ENCODE measurements around the gene TDRD10.
"Not testable (repeated sequence)": the region's sequence is repeated elsewhere in the genome, so short reads cannot be mapped to it uniquely, and the experiment has no call there.

The TDRD10 gene

GRCh38 chr1:154478639-154479038 is 23.4 kb upstream of the TDRD10 start:
- DNase-seq (ENCODE audit: low spot score), result peak; percentile 55
- in situ Hi-C loops (cut with MboI; ENCODE audit: low sequenced_read_pairs, unreplicated experiment), result no loop called here

GRCh38 chr1:154479764-154480421 is 22.1 kb upstream of the TDRD10 start:
- in situ Hi-C loops (cut with MboI; ENCODE audit: low sequenced_read_pairs, unreplicated experiment), result loop anchor here (5.0 kb wide), 1 partner anchor 62 kb away; no protein-coding TSS in a partner anchor
- peak; percentile 78 for DNase-seq (ENCODE audit: low spot score)
- peak; percentile 76 for TF ChIP-seq CTCF (IDR thresholded peaks at IDR 0.05; ENCODE audit: borderline replicate concordance, control extremely low read depth, extremely low read depth, insufficient read depth, missing control alignments)

More at GRCh38 chr1:154478639-154479038, 23.4 kb upstream of the TDRD10 start:
- TF ChIP-seq CTCF (IDR thresholded peaks at IDR 0.05; ENCODE audit: borderline replicate concordance, control extremely low read depth, extremely low read depth, insufficient read depth, missing control alignments), result peak; percentile 14

- in situ Hi-C loops (cut with MboI; ENCODE audit: low sequenced_read_pairs, unreplicated experiment), result loop anchor here (5.0 kb wide), 1 partner anchor 61 kb away; no protein-coding TSS in a partner anchor
- TF ChIP-seq CTCF (IDR thresholded peaks at IDR 0.05; ENCODE audit: borderline replicate concordance, control extremely low read depth, extremely low read depth, insufficient read depth, missing control alignments), result no peak
- no peak for DNase-seq (ENCODE audit: low spot score)
Measured at GRCh38 chr1:154481053-154481452, 21.0 kb upstream of the TDRD10 start.

DNA sequence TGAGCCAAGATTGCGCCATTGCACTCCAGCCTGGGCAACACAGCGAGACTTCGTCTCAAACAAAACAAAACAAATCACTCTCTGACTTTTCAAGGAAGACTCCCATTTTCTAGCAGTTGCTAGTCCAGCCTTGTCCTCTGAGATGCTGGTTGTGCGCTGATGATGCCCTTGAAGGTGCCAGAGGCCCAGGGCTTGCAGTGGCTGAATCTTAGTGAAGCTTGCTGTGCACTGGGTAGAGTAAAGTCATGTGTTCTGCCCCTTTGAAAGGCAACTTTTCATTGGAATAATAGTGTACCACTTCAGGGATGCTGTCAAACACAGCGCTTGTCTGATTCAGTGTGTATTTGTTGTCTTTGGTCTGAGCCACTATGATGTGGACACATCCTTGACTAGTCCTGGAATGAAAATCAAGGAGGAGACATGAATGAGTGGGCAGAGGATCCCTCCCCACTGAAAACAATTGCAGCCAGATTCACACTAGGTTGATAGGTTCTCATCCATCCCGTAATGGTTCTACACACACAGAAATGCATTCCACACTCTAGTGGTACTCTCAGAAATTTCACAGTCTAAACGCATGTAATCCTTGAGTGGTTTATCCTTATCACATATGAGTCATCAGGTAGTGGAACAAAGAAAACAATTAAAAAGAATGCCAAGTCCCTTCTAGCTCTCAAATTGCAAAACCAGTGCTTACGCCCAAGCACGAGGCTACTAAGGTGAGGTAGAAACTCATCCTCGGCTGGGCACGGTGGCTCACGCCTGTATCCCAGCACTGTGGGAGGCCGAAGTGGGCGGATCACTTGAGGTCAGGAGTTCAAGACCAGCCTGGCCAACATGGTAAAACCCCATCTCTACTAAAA is 17.8 kb upstream of the TDRD10 start:
- no peak for TF ChIP-seq CTCF (IDR thresholded peaks at IDR 0.05; ENCODE audit: borderline replicate concordance, control extremely low read depth, extremely low read depth, insufficient read depth, missing control alignments)
- DNase-seq (ENCODE audit: low spot score), result no peak
- in situ Hi-C loops (cut with MboI; ENCODE audit: low sequenced_read_pairs, unreplicated experiment), result loop anchor here (5.0 kb wide), 1 partner anchor 58 kb away; no protein-coding TSS in a partner anchor

DNA sequence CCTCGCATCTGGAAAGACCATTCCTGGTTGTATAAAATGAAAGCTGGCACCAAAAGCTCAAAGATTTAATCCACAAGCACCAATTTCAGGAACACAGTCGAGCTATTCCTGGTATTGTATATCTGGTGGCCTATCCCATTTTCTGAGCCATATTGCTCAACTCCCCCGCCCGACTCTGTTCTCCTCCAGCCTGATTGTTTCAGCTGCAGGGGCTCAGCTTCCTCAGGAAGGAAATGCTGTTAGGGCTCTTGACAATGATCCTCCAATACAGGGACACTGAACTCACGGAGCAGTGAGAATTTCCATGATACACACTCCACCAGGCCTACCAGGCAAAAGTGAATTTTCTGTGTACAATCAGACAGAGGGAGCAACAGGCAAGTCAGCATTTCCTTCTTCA is 16.9 kb upstream of the TDRD10 start:
- DNase-seq (ENCODE audit: low spot score), result no peak
- in situ Hi-C loops (cut with MboI; ENCODE audit: low sequenced_read_pairs, unreplicated experiment), result no loop called here
- TF ChIP-seq CTCF (IDR thresholded peaks at IDR 0.05; ENCODE audit: borderline replicate concordance, control extremely low read depth, extremely low read depth, insufficient read depth, missing control alignments), result no peak

- TF ChIP-seq CTCF (IDR thresholded peaks at IDR 0.05; ENCODE audit: borderline replicate concordance, control extremely low read depth, extremely low read depth, insufficient read depth, missing control alignments), result no peak
- in situ Hi-C loops (cut with MboI; ENCODE audit: low sequenced_read_pairs, unreplicated experiment), result no loop called here
- DNase-seq (ENCODE audit: low spot score), result no peak
Measured at GRCh38 chr1:154485910-154486496, 16.0 kb upstream of the TDRD10 start.

DNA sequence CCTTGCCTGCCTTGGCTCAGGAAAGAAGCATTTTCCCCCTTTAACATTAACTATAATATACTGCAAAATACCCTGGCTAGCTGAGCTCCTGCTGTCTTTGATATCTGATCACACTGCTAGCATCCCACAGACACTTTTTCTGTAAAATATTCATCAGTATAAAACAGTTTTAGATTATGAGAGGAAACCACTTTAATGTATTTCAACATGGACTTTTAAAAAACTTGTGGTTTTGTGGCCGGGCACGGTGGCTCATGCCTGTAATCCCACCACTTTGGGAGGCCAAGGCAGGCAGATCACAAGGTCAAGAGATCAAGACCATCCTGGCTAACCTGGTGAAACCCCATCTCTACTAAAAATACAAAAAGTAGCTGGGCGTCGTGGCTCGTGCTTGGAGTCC is 15.3 kb upstream of the TDRD10 start:
- in situ Hi-C loops (cut with MboI; ENCODE audit: low sequenced_read_pairs, unreplicated experiment), result not testable (repeated sequence)

More for the DNA sequence above, 15.3 kb upstream of the TDRD10 start:
- not testable (repeated sequence) for DNase-seq (ENCODE audit: low spot score)

All from GM13976 (cell line).